Rectal smooth muscle tissue (tissue), 1 donor: ENCODE data around the gene OLFML2A.

ENCODE experiments used
- H3K27ac ChIP-seq: one replicate; pipeline ENCODE4 v1.7.0; 2013; ENCODE audit warnings: low read depth, low read length, inconsistent platforms
- H3K27me3 ChIP-seq: one replicate; pipeline ENCODE4 v1.7.0; 2013; ENCODE audit warnings: low read length; ENCODE audit not compliant: control insufficient read depth, insufficient read depth
- H3K36me3 ChIP-seq: one replicate; pipeline ENCODE4 v1.7.0; 2013; ENCODE audit warnings: low read length; ENCODE audit not compliant: control insufficient read depth, insufficient read depth
- H3K4me1 ChIP-seq: one replicate; pipeline ENCODE4 v1.7.0; 2013; ENCODE audit warnings: low read length; ENCODE audit not compliant: control insufficient read depth, insufficient read depth
- H3K4me3 ChIP-seq: one replicate; pipeline ENCODE4 v1.7.0; 2013; ENCODE audit warnings: low read length
- H3K9ac ChIP-seq: one replicate; pipeline ENCODE4 v1.7.0; 2013; ENCODE audit warnings: low read length

Gene OLFML2A

GRCh38 chr9:124749284-124749683 is 27.6 kb upstream of the OLFML2A start:
- H3K36me3 ChIP-seq = no peaks in the 10 kb centered on the region
- no peak overlapping the region for H3K9ac ChIP-seq
- H3K4me1 ChIP-seq = no peaks in the 10 kb centered on the region
- H3K27ac ChIP-seq = no peak overlapping the region
- H3K27me3 ChIP-seq = no peaks in the 10 kb centered on the region
- no peak overlapping the region for H3K4me3 ChIP-seq

DNA sequence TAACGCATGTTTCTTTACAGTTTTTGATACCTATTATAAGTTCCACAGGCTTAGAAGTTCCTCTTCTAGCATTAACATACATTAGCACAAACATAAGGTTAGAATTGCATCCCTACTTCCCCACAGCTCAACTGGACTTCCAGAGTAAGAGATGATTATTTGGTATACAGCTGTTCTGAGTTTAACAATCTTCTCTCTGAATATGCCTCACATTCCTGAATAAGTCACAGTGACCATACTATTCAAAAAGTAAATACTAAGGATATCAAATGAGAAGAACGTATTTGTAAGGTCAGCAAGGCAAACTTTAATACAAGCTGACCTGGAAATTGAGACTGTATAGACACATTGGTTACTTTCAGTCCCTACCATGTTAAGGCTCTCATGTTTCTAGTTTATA is 27.2 kb upstream of the OLFML2A start:
- no peak overlapping the region for H3K27ac ChIP-seq
- H3K4me1 ChIP-seq = no peaks in the 10 kb centered on the region
- no peak overlapping the region for H3K9ac ChIP-seq
- no peak overlapping the region for H3K4me3 ChIP-seq
- no peaks in the 10 kb centered on the region for H3K27me3 ChIP-seq
- no peaks in the 10 kb centered on the region for H3K36me3 ChIP-seq

GRCh38 chr9:124752967-124753366 is 24.0 kb upstream of the OLFML2A start:
- Histone ChIP-seq H3K27me3 (no peaks in the 10 kb centered on the region), H3K4me3 (no peak overlapping the region)

GRCh38 chr9:124754289-124754688 is 22.6 kb upstream of the OLFML2A start:
- no peak overlapping the region for H3K9ac ChIP-seq
- H3K27ac ChIP-seq = no peak overlapping the region
- no peaks in the 10 kb centered on the region for H3K27me3 ChIP-seq
- H3K36me3 ChIP-seq = no peaks in the 10 kb centered on the region
- no peak overlapping the region for H3K4me3 ChIP-seq
- H3K4me1 ChIP-seq = no peaks in the 10 kb centered on the region

More at GRCh38 chr9:124752967-124753366, 24.0 kb upstream of the OLFML2A start:
- Histone ChIP-seq H3K27ac (no peak overlapping the region), H3K9ac (no peak overlapping the region), H3K36me3 (no peaks in the 10 kb centered on the region), H3K4me1 (no peaks in the 10 kb centered on the region)

GRCh38 chr9:124755061-124755460 is 21.9 kb upstream of the OLFML2A start:
- no peaks in the 10 kb centered on the region for H3K4me1 ChIP-seq
- no peak overlapping the region for H3K27ac ChIP-seq
- H3K27me3 ChIP-seq = no peaks in the 10 kb centered on the region
- H3K9ac ChIP-seq = no peak overlapping the region
- no peak overlapping the region for H3K4me3 ChIP-seq
- H3K36me3 ChIP-seq = no peaks in the 10 kb centered on the region

DNA sequence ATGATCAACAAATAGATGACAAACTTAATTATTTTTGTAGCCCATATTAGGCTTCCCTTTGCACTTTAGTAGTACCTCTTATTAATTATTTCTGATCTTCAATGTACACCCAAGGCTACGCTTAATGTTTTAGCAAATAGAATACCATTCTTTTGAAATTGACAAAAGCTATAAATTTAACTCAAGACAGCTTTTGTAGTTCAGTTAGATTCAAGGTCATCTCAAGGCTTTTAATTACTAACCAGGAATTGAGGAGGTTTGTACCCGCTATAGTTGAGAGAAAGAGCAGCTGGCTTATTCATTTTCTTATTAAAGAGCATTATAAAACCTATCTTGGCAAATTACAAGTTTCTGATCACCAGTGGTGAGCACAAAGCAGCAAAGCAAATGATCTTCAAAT is 20.9 kb upstream of the OLFML2A start:
- Histone ChIP-seq H3K27ac (no peak overlapping the region), H3K27me3 (no peaks in the 10 kb centered on the region), H3K4me1 (no peaks in the 10 kb centered on the region), H3K36me3 (no peaks in the 10 kb centered on the region), H3K9ac (no peak overlapping the region), H3K4me3 (no peak overlapping the region)

DNA sequence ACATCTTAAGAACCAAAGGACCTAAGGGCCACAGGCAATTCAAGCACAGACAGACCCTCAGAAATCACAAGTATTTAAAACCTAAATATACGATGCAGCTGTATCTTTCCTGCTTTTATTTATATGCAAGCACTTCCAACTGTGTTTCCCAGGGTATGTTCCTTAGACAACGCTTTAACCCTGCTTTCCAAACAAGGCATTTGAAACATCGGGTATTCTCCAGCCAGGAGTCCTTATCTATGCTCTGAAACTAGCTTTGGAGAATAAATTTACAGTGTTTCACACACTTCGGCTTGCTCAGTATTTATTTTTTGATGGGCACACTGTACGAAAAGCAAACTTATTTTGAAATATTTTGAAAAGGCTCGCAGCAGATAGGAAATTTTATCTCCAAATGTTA is 19.3 kb upstream of the OLFML2A start:
- H3K4me1 ChIP-seq = no peaks in the 10 kb centered on the region
- H3K36me3 ChIP-seq = no peaks in the 10 kb centered on the region
- no peak overlapping the region for H3K9ac ChIP-seq
- H3K27me3 ChIP-seq = no peaks in the 10 kb centered on the region
- no peak overlapping the region for H3K27ac ChIP-seq
- H3K4me3 ChIP-seq = no peak overlapping the region

GRCh38 chr9:124758061-124758460 is 18.9 kb upstream of the OLFML2A start:
- Histone ChIP-seq H3K4me3 (no peak overlapping the region), H3K36me3 (no peaks in the 10 kb centered on the region), H3K27ac (no peak overlapping the region), H3K4me1 (no peaks in the 10 kb centered on the region), H3K9ac (no peak overlapping the region), H3K27me3 (no peaks in the 10 kb centered on the region)

DNA sequence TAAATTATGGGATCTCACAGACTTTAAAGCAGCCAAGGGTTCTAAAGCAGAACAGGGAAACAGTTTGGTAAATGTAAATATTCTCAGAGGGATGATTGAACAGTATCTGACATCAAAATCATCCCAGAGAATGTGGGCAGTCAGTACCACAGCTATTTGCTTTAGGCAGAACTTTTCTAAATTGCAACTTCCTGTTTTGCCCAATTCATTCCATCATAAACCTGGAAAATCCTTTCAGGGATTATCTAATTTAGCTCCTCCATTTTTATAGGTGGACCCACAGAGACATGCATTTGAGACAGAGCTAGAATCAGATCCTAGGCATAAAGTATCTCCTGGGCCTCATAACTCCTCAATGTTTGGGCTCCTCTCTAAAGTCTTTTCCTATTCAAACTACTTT is 18.2 kb upstream of the OLFML2A start:
- Histone ChIP-seq H3K4me3 (no peak overlapping the region), H3K27ac (no peak overlapping the region), H3K4me1 (no peaks in the 10 kb centered on the region), H3K27me3 (no peaks in the 10 kb centered on the region), H3K36me3 (no peaks in the 10 kb centered on the region), H3K9ac (no peak overlapping the region)

- H3K4me3 ChIP-seq = no peak overlapping the region
- H3K36me3 ChIP-seq = no peaks in the 10 kb centered on the region
- H3K9ac ChIP-seq = no peak overlapping the region
- no peaks in the 10 kb centered on the region for H3K27me3 ChIP-seq
- H3K27ac ChIP-seq = no peak overlapping the region
- no peaks in the 10 kb centered on the region for H3K4me1 ChIP-seq
Observed at GRCh38 chr9:124759327-124759726, 17.6 kb upstream of the OLFML2A start.

- H3K9ac ChIP-seq = no peak overlapping the region
- H3K27me3 ChIP-seq = no peaks in the 10 kb centered on the region
- no peaks in the 10 kb centered on the region for H3K36me3 ChIP-seq
- no peaks in the 10 kb centered on the region for H3K4me1 ChIP-seq
- H3K4me3 ChIP-seq = no peak overlapping the region
- no peak overlapping the region for H3K27ac ChIP-seq
Observed at GRCh38 chr9:124760719-124761118, 16.2 kb upstream of the OLFML2A start.

- Histone ChIP-seq H3K4me1 (no peaks in the 10 kb centered on the region), H3K27me3 (no peaks in the 10 kb centered on the region), H3K4me3 (no peak overlapping the region), H3K36me3 (no peaks in the 10 kb centered on the region), H3K27ac (no peak overlapping the region), H3K9ac (no peak overlapping the region)
Observed at GRCh38 chr9:124761196-124761595, 15.7 kb upstream of the OLFML2A start.

- Histone ChIP-seq H3K36me3 (no peaks in the 10 kb centered on the region), H3K9ac (no peak overlapping the region), H3K4me1 (no peaks in the 10 kb centered on the region), H3K4me3 (no peak overlapping the region), H3K27ac (no peak overlapping the region), H3K27me3 (no peaks in the 10 kb centered on the region)
Observed at GRCh38 chr9:124761710-124762109, 15.2 kb upstream of the OLFML2A start.
